Subcutaneous adipose tissue (tissue), 4 donors: ENCODE data around the gene CYP4F22. TPM values are rescaled to one million over a fixed set of nuclear protein-coding genes. Genes with fewer than 3 reads are reported as not detected.

ENCODE experiments used
- total RNA-seq, 4 donors: library from RNA; depleted of rRNA; stranded (reverse); fragments of >200 nt; gene quantifications; one replicate each; pipeline ENCODE4 v1.1.0, GENCODE V29; 2016
- TF ChIP-seq, protein P1 (sequence below): fragments of 450-650 bp; IDR thresholded peaks from one replicate; pipeline ENCODE4 v1.5.1; 2016; ENCODE audit warnings: low read depth, mild to moderate bottlenecking, control low read depth, antibody characterized with exemption, moderate library complexity

Gene CYP4F22
- total RNA-seq, 4 donors from 2014 or later, result 0.33 to 5.9 (median 1.2) TPM

DNA sequence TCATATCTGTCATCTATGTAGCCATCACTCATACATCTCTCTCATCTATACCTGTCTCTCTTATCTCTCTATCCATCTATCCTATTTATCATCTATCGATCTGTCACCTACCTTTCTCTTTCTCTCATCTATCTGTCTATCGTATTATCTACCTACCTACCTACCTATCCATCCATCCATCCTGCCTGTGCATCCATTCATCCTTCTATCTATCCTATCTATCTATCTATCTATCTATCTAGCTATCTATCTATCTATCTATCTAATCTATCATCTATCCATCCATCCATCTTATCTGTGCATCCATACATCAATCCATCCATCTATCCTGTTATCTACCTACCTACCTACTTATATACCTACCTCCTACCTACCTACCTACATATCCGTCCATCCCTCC lies 62.1 kb downstream of the CYP4F22 start:
- TF ChIP-seq, protein P1, sequence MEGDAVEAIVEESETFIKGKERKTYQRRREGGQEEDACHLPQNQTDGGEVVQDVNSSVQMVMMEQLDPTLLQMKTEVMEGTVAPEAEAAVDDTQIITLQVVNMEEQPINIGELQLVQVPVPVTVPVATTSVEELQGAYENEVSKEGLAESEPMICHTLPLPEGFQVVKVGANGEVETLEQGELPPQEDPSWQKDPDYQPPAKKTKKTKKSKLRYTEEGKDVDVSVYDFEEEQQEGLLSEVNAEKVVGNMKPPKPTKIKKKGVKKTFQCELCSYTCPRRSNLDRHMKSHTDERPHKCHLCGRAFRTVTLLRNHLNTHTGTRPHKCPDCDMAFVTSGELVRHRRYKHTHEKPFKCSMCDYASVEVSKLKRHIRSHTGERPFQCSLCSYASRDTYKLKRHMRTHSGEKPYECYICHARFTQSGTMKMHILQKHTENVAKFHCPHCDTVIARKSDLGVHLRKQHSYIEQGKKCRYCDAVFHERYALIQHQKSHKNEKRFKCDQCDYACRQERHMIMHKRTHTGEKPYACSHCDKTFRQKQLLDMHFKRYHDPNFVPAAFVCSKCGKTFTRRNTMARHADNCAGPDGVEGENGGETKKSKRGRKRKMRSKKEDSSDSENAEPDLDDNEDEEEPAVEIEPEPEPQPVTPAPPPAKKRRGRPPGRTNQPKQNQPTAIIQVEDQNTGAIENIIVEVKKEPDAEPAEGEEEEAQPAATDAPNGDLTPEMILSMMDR, result no peak

DNA sequence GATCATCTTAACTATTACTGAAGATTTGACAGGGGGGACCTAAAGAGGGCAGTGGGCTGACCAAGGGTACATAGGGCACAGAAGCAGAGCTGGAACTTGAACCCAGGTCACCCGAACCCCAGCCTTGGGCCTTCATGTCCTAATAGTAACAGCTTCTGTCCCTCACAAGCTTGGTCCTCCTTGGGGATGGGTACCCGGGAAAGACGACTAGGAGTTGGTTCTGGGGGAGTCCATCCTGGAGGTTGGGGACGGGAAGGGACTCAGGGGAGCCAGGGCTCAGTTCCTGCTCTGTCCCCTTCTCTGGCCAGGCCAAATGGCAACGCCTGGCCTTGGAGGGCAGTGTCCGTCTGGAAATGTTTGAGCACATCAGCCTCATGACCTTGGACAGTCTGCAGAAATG lies 67.1 kb downstream of the CYP4F22 start:
- TF ChIP-seq, protein P1, result no peak

DNA sequence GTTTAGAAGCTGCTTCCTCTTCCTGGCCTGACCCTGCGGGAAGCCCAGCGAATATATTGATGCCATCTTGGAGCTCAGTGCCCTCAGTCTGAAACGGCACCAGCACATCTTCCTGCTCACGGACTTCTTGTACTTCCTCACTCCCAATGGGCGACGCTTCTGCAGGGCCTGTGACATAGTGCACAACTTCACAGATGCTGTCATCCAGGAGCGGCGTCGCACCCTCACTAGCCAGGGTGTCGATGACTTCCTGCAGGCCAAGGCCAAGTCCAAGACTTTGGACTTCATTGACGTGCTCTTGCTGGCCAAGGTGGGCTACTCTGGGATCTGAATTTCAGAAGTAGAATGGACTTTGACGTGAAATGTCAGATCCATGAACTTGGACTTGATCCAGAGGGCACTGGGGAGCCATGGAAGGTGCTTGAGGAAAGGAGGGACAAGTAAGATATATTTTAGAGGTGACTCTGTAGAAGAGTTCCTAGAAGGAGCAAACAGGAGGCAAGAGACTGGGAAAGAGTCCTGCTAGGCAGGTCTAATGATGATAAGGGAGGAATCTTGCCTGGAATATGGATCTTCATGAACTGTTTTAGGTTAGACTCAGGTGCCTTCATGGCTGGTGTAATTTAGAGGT lies 68.3 kb downstream of the CYP4F22 start:
- TF ChIP-seq, protein P1, result no peak

DNA sequence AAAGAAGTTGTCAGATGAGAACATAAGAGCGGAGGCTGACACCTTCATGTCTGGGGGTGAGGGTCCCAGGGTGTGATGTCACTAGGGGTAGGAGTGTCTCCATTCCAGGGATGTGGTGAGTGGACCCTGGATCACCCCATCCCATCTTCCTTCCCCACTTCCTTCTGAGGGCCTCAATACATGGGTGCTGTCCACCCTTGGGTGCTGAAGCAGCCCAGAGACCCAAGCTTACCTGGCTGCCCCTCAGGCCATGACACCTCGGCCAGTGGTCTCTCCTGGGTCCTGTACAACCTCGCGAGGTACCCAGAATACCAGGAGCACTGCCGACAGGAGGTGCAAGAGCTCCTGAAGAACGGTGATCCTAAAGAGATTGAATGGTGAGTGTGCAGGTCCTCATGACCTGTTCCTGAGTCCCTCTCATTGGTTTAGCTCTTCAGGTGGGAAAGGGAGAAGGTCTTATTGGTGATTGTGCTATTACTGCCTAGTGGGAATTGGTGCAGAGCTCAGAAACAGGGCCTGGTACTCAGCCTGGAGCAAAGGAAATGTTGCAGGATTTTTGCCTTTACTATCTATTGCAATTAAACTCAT lies 69.0 kb downstream of the CYP4F22 start:
- TF ChIP-seq, protein P1, result no peak

DNA sequence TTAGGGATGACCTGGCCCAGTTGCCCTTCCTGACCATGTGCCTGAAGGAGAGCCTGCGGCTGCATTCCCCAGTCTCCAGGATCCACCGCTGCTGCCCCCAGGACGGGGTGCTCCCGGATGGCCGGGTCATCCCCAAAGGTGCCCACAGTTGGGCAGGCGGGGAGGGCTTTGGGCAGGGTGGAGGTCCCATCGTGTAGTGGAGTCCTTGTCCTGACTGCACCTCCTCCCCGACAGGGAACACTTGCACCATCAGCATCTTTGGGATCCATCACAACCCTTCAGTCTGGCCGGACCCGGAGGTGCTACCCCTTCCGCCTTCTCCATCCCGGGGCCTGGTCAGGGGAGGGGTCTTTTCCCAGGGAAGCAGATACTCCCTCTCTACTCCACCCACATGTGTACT lies 75.0 kb downstream of the CYP4F22 start:
- TF ChIP-seq, protein P1, result no peak

DNA sequence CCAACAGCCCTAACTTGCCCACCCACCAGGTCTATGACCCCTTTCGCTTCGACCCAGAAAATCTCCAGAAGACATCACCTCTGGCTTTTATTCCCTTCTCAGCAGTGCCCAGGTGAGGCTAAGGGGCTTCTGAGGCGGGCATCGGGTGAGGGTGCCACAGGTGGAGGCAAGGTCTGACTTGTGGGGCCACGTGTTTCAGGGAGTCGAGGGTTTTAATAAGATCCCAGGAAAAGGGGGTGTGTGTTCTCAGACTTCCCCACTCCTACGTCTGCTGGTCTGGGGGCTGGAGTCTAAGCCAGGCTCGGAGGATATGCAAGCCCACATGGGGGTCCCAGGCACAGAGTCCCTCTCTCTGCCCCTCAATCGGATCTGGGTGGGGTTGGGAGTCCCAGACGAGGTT lies 75.8 kb downstream of the CYP4F22 start:
- TF ChIP-seq, protein P1, result no peak

DNA sequence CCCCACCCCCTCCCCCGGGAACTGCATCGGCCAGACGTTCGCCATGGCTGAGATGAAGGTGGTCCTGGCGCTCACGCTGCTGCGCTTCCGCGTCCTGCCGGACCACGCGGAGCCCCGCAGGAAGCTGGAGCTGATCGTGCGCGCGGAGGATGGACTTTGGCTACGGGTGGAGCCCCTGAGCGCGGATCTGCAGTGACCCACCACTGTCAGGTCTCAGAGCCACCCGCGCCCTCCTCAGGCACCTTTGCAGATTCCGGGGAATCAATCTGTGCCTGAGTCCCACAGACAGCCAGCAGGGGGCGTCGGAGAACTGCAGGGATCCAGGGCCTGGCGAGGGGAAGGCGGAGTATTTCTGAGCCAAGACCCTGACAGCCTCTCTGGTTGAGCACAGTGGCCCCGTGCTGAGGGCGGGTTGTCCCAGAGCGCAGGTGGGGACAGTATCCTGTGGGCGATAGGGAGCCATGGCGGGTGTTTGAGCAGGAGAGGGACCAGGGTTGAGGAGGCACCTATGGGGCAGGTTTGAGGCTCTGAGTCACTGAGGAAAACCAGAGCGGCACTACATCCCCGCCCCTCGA lies 76.3 kb downstream of the CYP4F22 start:
- TF ChIP-seq, protein P1, result no peak
